T-cell (primary cell): ENCODE data around the gene LSP1. TPM values are rescaled to one million over a fixed set of nuclear protein-coding genes. Genes with fewer than 3 reads are reported as not detected.

Experiments
- ATAC-seq, 4 experiments: fragments of 200-7000 bp in 3 of 4; fragments of 150-1000 bp in 1 of 4; cut with Tn5 transposase; replicated peaks in 1 of 4; 1 replicate in 3 of 4; 2 replicates in 1 of 4; pipeline ENCODE4 v1.10.0; 2021; ENCODE audit warnings: moderate library complexity in 3 of 4, mild to moderate bottlenecking in 2 of 4, moderate number of reproducible peaks in 1 of 4
- CTCF ChIA-PET, 2 donors: fragments of 300-600 bp; sonication (Branson Sonifier 250); formaldehyde crosslinking; loops; one replicate each; lab custom pipeline; 2022; ENCODE audit warnings: antibody characterized with exemption in 2 of 2; lab: Charles Lee
- POLR2A ChIA-PET, 2 donors: fragments of 300-600 bp; sonication (Branson Sonifier 250); formaldehyde crosslinking; loops; one replicate each; lab custom pipeline; 2022; ENCODE audit warnings: antibody characterized with exemption in 2 of 2; lab: Charles Lee
- DNase-seq, 35 experiments: peaks; one replicate each; pipeline versions ENCODE4 v3.0.0 to v3.0.0-alpha.2; 2013 to 2023
- H3K27ac ChIP-seq: one replicate; pipeline ENCODE4 v1.5.1; 2013; ENCODE audit warnings: low read length
- H3K27me3 ChIP-seq, 2 experiments: replicated peaks in 1 of 2; 1 replicate in 1 of 2; 2 replicates in 1 of 2; pipeline versions ENCODE4 v1.6.1 to v1.7.0; 2013; ENCODE audit warnings: low read length in 1 of 2, mixed read lengths in 1 of 2; ENCODE audit not compliant: control insufficient read depth in 2 of 2, insufficient read depth in 2 of 2; ENCODE audit errors: extremely low read depth in 1 of 2
- H3K36me3 ChIP-seq, 2 donors: 1 replicate in 1 of 2; 2 replicates in 1 of 2; pipeline versions ENCODE4 v1.6.1 to v1.7.0; 2013; ENCODE audit warnings: low read length in 1 of 2; ENCODE audit not compliant: control insufficient read depth in 2 of 2, insufficient read depth in 1 of 2; ENCODE audit errors: extremely low read depth in 1 of 2
- H3K4me1 ChIP-seq, 2 experiments: 1 replicate in 1 of 2; 2 replicates in 1 of 2; pipeline versions ENCODE4 v1.6.1 to v1.7.0; 2013; ENCODE audit warnings: low read length in 2 of 2, mixed read lengths in 1 of 2; ENCODE audit not compliant: insufficient read depth in 2 of 2, control insufficient read depth in 1 of 2; ENCODE audit errors: extremely low read depth in 1 of 2
- H3K4me3 ChIP-seq, 2 donors: 1 replicate in 1 of 2; 2 replicates in 1 of 2; pipeline versions ENCODE4 v1.5.1 to v1.7.0; 2013; ENCODE audit warnings: mild to moderate bottlenecking in 2 of 2, low read length in 1 of 2, moderate library complexity in 1 of 2; ENCODE audit not compliant: control insufficient read depth in 1 of 2; ENCODE audit errors: extremely low read depth in 1 of 2
- H3K9me3 ChIP-seq: 2 replicates; pipeline ENCODE4 v1.7.0; 2013
- H3K27ac Mint-ChIP-seq, 2 donors: one replicate each; pipeline ENCODE4 v1.8.0; 2020 to 2021; ENCODE audit warnings: mild to moderate bottlenecking in 2 of 2, mixed read lengths in 2 of 2
- H3K27me3 Mint-ChIP-seq, 2 donors: one replicate each; pipeline ENCODE4 v1.8.0; 2021 to 2022; ENCODE audit warnings: mixed read lengths in 2 of 2
- H3K36me3 Mint-ChIP-seq: one replicate; pipeline ENCODE4 v1.8.0; 2021; ENCODE audit warnings: mixed read lengths
- H3K4me1 Mint-ChIP-seq, 3 donors: one replicate each; pipeline ENCODE4 v1.8.0; 2020 to 2022; ENCODE audit warnings: mixed read lengths in 3 of 3, mild to moderate bottlenecking in 1 of 3
- H3K4me3 Mint-ChIP-seq, 3 donors: one replicate each; pipeline ENCODE4 v1.8.0; 2020 to 2022; ENCODE audit warnings: mild to moderate bottlenecking in 3 of 3, mixed read lengths in 3 of 3, moderate library complexity in 3 of 3
- H3K9me3 Mint-ChIP-seq, 3 donors: one replicate each; pipeline ENCODE4 v1.8.0; 2020 to 2022; ENCODE audit warnings: mixed read lengths in 3 of 3
- WGBS: methylation state at CpG from one replicate; pipeline ENCODE4 v1.1.5; 2013; ENCODE audit warnings: missing lambda C conversion rate; ENCODE audit not compliant: insufficient coverage; 5-methylcytosine and 5-hydroxymethylcytosine counted together
- total RNA-seq, 35 experiments: library from RNA in 6 of 35; stranded (reverse) in 6 of 35; fragments of 120-200 nt in 1 of 35; gene quantifications; one replicate each; pipeline versions ENCODE4 v1.2.1 to v1.2.4 and lab custom pipeline; 2013 to 2026

The LSP1 gene
- total RNA-seq, 5 donors from 2014 or later (not counting 1 experiment from before 2014, with no cell fraction given) = 286 to 514 (median 375) TPM

- DNase-seq = no peak
- no peaks in the 10 kb centered on the region for H3K9me3 ChIP-seq
- Mint-ChIP-seq H3K4me1 (peaks cover 20 to 28% (median 22%) of the 10 kb centered on the region in 3 donors), H3K36me3 (no peaks in the 10 kb centered on the region), H3K27ac (peak overlapping the region in 1 of 2 donors; percentile 22), H3K4me3 (no peak overlapping the region), H3K27me3 (no peaks in the 10 kb centered on the region), H3K9me3 (no peaks in the 10 kb centered on the region)
- no peaks in the 10 kb centered on the region for H3K36me3 ChIP-seq
- peaks cover 15 to 48% of the 10 kb centered on the region in 2 experiments for H3K4me1 ChIP-seq
- WGBS = no CpG with 5 or more reads among the region's 12 CpGs
- no peak for ATAC-seq
- H3K4me3 ChIP-seq = no peak overlapping the region
- ChIA-PET CTCF (interaction anchor here (0.6 to 1.2 kb wide), 3 partner anchors 52 to 312 kb away, joined by 3 to 5 read pairs (median 4); partner anchors contain the start of gene PRR33 (in 1 of the 2)), POLR2A (interaction anchor here (0.5 to 0.7 kb wide), 2 partner anchors 12 to 103 kb away, joined by 3 to 4 read pairs; no protein-coding TSS in a partner anchor)
- H3K27me3 ChIP-seq = peaks cover 0 to 12% of the 10 kb centered on the region in 2 experiments
- H3K27ac ChIP-seq = no peak overlapping the region
Measured at GRCh38 chr11:1839204-1839923, 13.5 kb upstream of the LSP1 start.

GRCh38 chr11:1839924-1840779 is 12.7 kb upstream of the LSP1 start:
- peak in 9 of 35 experiments; percentile 16 to 65 (median 29) for DNase-seq
- ATAC-seq = no peak
- Mint-ChIP-seq H3K27me3 (no peaks in the 10 kb centered on the region), H3K9me3 (no peaks in the 10 kb centered on the region), H3K4me3 (no peak overlapping the region), H3K4me1 (peaks cover 28 to 36% (median 30%) of the 10 kb centered on the region in 3 donors), H3K27ac (peak overlapping the region in 1 of 2 donors; percentile 22), H3K36me3 (no peaks in the 10 kb centered on the region)
- ChIA-PET POLR2A (no interaction called here), CTCF (interaction anchor here (0.6 to 1.0 kb wide), 2 partner anchors 10 to 311 kb away, joined by 5 read pairs; no protein-coding TSS in a partner anchor)
- Histone ChIP-seq H3K9me3 (no peaks in the 10 kb centered on the region), H3K36me3 (no peaks in the 10 kb centered on the region), H3K27ac (no peak overlapping the region), H3K4me3 (no peak overlapping the region), H3K27me3 (peaks cover 0 to 4% of the 10 kb centered on the region in 2 experiments), H3K4me1 (peaks cover 23 to 56% of the 10 kb centered on the region in 2 experiments)
- 77% methylated on average over 11 of the region's 26 CpGs for WGBS

DNA sequence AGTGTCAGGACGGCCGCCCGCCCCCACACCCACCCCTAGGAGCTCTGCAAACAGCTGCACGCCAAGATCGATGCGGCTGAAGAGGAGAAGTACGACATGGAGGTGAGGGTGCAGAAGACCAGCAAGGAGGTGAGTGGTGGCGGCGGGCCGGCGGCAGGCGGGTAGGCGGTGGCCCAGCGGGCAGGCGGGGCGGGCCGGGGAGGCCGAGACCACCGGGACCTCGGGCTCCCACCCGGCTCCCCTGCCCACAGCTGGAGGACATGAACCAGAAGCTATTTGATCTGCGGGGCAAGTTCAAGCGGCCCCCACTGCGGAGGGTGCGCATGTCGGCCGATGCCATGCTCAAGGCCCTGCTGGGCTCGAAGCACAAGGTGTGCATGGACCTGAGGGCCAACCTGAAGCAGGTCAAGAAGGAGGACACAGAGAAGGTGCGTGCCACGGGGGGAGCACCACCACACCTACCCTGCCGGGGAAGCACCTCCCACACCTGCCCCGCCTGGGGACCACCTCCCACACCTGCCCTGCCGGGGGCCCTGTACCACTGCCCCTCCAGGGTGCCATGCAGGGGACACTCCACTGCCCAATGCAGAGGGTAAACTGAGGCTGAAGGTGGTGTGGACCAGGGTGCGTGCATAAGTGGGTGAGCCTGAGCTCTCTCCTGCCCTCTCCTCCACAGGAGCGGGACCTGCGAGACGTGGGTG is 12.0 kb upstream of the LSP1 start:
- ATAC-seq = no peak
- Mint-ChIP-seq H3K9me3 (no peaks in the 10 kb centered on the region), H3K4me1 (peaks cover 34 to 44% (median 38%) of the 10 kb centered on the region in 3 donors), H3K27ac (peak overlapping the region in 1 of 2 donors; percentile 43), H3K27me3 (no peaks in the 10 kb centered on the region), H3K4me3 (no peak overlapping the region), H3K36me3 (no peaks in the 10 kb centered on the region)
- Histone ChIP-seq H3K4me3 (no peak overlapping the region), H3K27me3 (no peaks in the 10 kb centered on the region), H3K9me3 (no peaks in the 10 kb centered on the region), H3K27ac (no peak overlapping the region), H3K36me3 (no peaks in the 10 kb centered on the region), H3K4me1 (peaks cover 30 to 64% of the 10 kb centered on the region in 2 experiments)
- ChIA-PET POLR2A (no interaction called here), CTCF (interaction anchor here in 1 of 2 donors (0.6 kb wide), 1 partner anchor 10 kb away, joined by 5 read pairs; no protein-coding TSS in a partner anchor)
- DNase-seq = no peak
- WGBS = 92% methylated on average over 23 of the region's 37 CpGs

- 93% methylated on average over 18 of the region's 19 CpGs for WGBS
- peaks cover 35 to 71% of the 10 kb centered on the region in 2 experiments for H3K4me1 ChIP-seq
- Mint-ChIP-seq H3K9me3 (no peaks in the 10 kb centered on the region), H3K27me3 (no peaks in the 10 kb centered on the region), H3K36me3 (no peaks in the 10 kb centered on the region), H3K27ac (no peak overlapping the region), H3K4me3 (no peak overlapping the region), H3K4me1 (peaks cover 39 to 50% (median 45%) of the 10 kb centered on the region in 3 donors)
- no peak overlapping the region for H3K4me3 ChIP-seq
- H3K27ac ChIP-seq = no peak overlapping the region
- no peaks in the 10 kb centered on the region for H3K9me3 ChIP-seq
- H3K27me3 ChIP-seq = no peaks in the 10 kb centered on the region
- POLR2A ChIA-PET = no interaction called here
- DNase-seq = no peak
- CTCF ChIA-PET = no interaction called here
- ATAC-seq = no peak
- H3K36me3 ChIP-seq = no peaks in the 10 kb centered on the region
Measured at GRCh38 chr11:1841511-1842148, 11.3 kb upstream of the LSP1 start.

- Histone ChIP-seq H3K9me3 (no peaks in the 10 kb centered on the region), H3K27ac (no peak overlapping the region), H3K4me1 (peaks cover 39 to 77% of the 10 kb centered on the region in 2 experiments), H3K4me3 (no peak overlapping the region), H3K36me3 (no peaks in the 10 kb centered on the region), H3K27me3 (no peaks in the 10 kb centered on the region)
- POLR2A ChIA-PET = no interaction called here
- whole genome bisulfite sequencing = 93% methylated on average over 28 of the region's 29 CpGs
- no peak for ATAC-seq
- no peaks in the 10 kb centered on the region for H3K27me3 Mint-ChIP-seq
- no peaks in the 10 kb centered on the region for H3K36me3 Mint-ChIP-seq
- peaks cover 46 to 54% (median 51%) of the 10 kb centered on the region in 3 donors for H3K4me1 Mint-ChIP-seq
- H3K9me3 Mint-ChIP-seq = no peaks in the 10 kb centered on the region
- DNase-seq = no peak
- CTCF ChIA-PET = no interaction called here
- peak overlapping the region in 2 of 3 donors; percentile 25 to 79 for H3K4me3 Mint-ChIP-seq
- no peak overlapping the region for H3K27ac Mint-ChIP-seq
Measured at GRCh38 chr11:1842149-1843097, 10.5 kb upstream of the LSP1 start.
